ENCODE data around the gene B9D2.
"Not testable (repeated sequence)": the region's sequence is repeated elsewhere in the genome, so short reads cannot be mapped to it uniquely, and the experiment has no call there.

Gene B9D2

DNA sequence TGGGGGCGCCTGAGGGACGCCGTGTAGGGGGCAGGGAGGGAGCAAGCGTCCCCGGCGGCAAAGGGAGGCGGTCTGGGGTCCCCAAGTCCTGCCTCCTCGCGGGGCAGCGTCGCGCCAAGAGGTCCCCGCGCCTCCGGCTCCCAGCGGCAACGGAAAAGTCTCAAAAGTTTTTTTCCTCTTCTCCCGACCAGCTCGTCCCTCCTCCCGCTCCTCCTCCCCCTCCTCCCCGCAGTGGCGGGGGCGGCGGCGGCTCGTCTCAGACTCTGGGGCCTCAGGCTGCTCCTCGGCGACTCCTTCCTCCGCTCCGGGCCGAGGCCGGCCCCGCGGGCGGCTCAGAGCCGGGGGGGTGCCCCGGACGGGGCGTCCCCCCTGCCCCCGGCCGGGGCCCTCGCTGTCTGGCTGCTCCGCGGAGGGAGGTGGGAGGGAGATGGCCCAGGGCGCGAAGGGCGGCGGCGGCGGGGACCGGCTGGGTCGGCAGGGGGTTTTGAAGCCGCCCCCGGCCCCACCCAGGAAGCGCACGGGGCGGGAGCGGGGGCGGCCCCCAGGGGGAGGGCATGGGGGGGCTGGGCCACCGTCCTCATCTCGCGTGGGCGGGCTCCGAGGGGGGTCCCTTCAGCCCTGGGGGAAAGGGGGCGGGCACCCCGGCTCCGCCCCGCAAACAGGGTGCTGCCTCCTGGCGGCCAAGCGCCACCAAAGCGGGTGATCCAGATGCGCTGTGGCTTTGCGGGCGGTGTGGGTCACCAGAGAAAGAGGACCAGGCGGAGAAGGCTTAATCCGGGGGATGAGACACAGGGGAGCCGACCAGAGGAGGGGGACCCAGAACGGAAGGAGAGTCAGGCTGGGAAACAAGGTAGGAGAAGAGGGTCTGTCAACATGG lies 10.2 kb downstream of the B9D2 start, which contains the start of gene TGFB1:
Gene TGFB1 (minus strand): TSS at position 457 of the 877 bp plus-strand sequence. CDS start 878 bp downstream, outside the sequence.
- no peaks in the 10 kb centered on the region for H3K9me3 Mint-ChIP-seq
- H3K27me3 Mint-ChIP-seq: no peaks in the 10 kb centered on the region
- peak within 1 kb of the TSS; percentile 91 for H3K27ac Mint-ChIP-seq
- ATAC-seq: peak; percentile 75
- H3K4me1 Mint-ChIP-seq: peaks cover 65% of the 10 kb centered on the region
- peaks cover 25% of the 10 kb centered on the region for H3K36me3 Mint-ChIP-seq
- peak within 1 kb of the TSS; percentile 99 for H3K4me3 Mint-ChIP-seq

DNA sequence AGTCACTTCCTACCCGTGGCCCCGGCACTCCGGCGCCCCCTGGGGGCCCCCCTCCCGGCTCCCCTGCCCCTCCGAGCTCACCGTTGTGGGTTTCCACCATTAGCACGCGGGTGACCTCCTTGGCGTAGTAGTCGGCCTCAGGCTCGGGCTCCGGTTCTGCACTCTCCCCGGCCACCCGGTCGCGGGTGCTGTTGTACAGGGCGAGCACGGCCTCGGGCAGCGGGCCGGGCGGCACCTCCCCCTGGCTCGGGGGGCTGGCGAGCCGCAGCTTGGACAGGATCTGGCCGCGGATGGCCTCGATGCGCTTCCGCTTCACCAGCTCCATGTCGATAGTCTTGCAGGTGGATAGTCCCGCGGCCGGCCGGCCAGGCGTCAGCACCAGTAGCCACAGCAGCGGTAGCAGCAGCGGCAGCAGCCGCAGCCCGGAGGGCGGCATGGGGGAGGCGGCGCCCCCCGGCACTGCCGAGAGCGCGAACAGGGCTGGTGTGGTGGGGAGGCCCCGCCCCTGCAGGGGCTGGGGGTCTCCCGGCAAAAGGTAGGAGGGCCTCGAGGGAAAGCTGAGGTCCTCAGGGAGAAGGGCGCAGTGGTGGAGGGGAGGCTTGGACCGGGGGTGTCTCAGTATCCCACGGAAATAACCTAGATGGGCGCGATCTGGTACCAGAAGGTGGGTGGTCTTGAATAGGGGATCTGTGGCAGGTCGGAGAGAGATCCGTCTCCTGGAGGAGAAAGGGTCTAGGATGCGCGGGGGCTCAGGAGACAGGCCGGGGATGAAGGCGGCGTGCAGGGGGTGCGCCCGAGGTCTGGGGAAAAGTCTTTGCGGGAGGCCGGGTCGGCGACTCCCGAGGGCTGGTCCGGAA lies 11.1 kb downstream of the B9D2 start:
- H3K27me3 Mint-ChIP-seq: no peaks in the 10 kb centered on the region
- peak; percentile 52 for ATAC-seq
- H3K36me3 Mint-ChIP-seq: peaks cover 32% of the 10 kb centered on the region
- H3K27ac Mint-ChIP-seq: peak overlapping the region; percentile 91
- no peaks in the 10 kb centered on the region for H3K9me3 Mint-ChIP-seq
- peaks cover 74% of the 10 kb centered on the region for H3K4me1 Mint-ChIP-seq
- H3K4me3 Mint-ChIP-seq: peak overlapping the region; percentile 99

DNA sequence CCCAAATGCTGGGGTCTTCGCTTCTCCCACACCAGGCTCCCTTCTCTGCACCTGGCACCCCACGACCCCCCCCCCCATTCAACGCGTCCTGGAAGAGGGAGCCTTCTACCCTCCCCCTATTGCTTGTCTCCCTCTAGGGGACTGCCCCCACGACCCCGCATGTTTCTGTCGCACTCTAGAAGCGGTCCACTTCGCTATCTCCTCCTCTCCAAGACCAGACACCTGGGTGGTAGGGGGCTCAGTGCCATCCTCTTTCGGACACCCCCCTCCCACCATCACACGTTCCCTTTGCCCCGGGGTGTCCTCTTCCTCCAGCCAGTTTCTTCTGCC lies 11.7 kb downstream of the B9D2 start:
- Mint-ChIP-seq H3K27ac (peak overlapping the region; percentile 91), H3K4me1 (peaks cover 72% of the 10 kb centered on the region), H3K27me3 (no peaks in the 10 kb centered on the region), H3K9me3 (no peaks in the 10 kb centered on the region), H3K4me3 (peak overlapping the region; percentile 99), H3K36me3 (peaks cover 32% of the 10 kb centered on the region)
- no peak for ATAC-seq

DNA sequence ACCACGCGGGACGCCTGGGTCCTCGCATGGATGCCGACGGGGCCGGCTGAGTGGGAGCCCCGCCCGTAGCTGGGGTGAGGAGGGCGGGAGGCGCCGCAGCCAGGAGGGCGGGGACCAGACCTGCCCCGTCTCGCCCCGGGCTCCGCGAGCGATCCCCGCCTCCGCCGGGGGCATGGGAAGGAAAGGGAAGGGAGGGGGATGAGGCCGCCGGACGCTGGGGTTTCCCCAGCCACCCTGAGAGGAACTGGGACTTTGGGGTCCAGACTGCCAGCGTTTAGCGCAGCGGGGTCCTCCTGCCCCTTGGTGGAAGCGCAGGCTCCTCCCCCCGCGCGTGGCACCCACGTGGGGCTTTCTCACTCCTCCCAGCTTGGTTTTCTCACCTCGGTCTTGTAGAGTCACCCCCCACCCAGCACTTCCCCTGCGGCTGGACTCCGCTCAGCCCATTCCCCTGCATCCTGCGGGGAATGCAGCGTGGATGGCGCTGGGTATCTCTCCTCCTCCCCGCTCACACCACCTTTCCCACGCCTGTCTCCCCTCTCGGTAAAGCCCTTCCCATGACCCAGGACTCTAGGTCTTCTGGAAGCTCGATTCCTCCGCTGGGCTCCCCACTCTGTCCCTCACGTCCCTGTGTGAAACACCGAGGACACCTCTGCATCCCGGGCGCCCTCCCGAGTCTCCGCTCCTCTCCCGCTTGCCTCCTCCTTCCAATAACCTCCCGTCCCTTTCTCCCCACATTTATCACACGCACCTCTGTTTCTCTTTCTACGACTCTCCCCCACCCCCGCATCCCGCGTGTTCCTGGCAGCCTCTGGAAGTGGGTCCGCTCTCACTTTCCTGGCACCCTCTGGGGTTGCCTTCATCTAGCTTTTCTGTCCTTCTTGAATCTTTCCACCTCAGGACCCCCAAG lies 12.4 kb downstream of the B9D2 start:
- peaks cover 32% of the 10 kb centered on the region for H3K36me3 Mint-ChIP-seq

DNA sequence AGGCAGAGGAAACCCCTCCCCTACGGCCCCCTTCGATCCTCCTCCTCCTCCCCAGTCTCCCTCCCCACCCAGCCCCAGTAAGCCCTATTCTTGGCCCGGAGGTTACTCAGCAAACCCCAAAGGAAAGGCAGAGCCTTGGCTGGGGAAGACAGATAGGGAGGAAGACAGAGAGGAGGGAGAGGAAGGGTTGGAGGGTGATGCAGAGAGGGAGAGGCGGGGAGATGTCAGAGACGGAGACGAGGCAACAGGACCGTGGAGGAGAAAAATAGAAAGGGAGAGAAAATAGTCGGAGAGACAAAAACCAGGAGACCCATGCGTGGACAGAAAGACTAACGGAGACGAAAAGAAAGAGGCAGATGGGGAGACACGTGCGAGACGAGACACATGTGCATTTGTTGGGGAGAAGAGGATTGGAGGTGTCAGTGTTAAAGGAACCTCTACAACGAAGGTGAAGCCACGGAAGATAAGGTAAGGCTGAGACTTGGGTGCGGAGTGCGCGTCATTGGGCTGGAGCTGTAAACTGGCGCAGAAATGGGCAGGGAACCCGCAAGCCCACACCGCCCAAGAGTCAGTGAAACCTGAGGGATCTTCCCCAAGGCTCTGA lies 13.1 kb downstream of the B9D2 start:
- Mint-ChIP-seq H3K36me3 (peaks cover 32% of the 10 kb centered on the region), H3K4me1 (peaks cover 60% of the 10 kb centered on the region), H3K27me3 (no peaks in the 10 kb centered on the region), H3K4me3 (peak overlapping the region; percentile 99), H3K9me3 (no peaks in the 10 kb centered on the region), H3K27ac (peak overlapping the region; percentile 91)
- ATAC-seq: peak; percentile 0

More for the DNA sequence above, 12.4 kb downstream of the B9D2 start:
- Mint-ChIP-seq H3K9me3 (no peaks in the 10 kb centered on the region), H3K4me3 (peak overlapping the region; percentile 99), H3K4me1 (peaks cover 66% of the 10 kb centered on the region), H3K27ac (peak overlapping the region; percentile 91), H3K27me3 (no peaks in the 10 kb centered on the region)
- ATAC-seq: peak; percentile 74

DNA sequence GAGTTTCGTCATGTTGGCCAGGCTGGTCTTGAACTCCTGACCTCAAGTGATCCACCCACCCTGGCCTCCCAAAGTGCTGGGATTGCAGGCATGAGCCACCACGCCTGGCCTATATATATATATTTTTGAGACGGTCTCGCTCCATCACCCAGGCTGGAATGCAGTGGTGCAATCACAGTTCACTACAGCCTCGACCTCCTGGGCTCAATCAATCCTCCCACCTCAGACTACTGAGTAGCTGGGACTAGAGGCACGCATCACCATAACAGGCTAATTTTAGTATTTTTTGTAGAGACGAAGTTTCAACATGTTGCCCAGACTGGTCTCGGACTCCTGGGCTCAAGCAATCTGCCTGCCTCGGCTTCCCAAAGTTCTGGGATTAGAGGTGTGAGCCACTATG lies 17.0 kb downstream of the B9D2 start:
- not testable (repeated sequence) for H3K9me3 Mint-ChIP-seq, H3K27me3 Mint-ChIP-seq, H3K27ac Mint-ChIP-seq, H3K4me3 Mint-ChIP-seq, ATAC-seq
- Mint-ChIP-seq H3K4me1 (peaks cover 64% of the 10 kb centered on the region), H3K36me3 (peaks cover 45% of the 10 kb centered on the region)

DNA sequence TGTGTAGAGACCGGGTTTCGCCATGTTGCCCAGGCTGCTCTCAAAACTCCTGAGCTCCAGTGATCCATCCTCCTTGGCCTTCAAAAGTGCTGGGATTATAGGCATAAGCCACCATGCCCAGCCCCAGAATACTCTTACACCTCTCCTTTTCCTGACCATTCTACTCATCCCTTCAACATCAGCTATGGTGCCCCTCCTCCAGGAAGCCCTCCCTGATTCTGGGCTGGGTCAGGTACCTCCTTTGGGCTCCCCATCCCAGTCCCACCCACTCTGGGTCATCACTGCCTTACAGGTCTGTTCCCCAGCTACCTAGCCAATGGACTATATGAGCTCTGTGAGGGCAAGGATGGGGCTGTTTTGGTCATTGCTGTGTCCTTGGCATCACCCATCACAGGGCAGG lies 19.8 kb downstream of the B9D2 start:
- Mint-ChIP-seq H3K27ac (peak overlapping the region; percentile 58), H3K36me3 (peaks cover 49% of the 10 kb centered on the region), H3K9me3 (no peaks in the 10 kb centered on the region), H3K27me3 (no peaks in the 10 kb centered on the region), H3K4me1 (peaks cover 45% of the 10 kb centered on the region), H3K4me3 (no peak overlapping the region)
- ATAC-seq: no peak

DNA sequence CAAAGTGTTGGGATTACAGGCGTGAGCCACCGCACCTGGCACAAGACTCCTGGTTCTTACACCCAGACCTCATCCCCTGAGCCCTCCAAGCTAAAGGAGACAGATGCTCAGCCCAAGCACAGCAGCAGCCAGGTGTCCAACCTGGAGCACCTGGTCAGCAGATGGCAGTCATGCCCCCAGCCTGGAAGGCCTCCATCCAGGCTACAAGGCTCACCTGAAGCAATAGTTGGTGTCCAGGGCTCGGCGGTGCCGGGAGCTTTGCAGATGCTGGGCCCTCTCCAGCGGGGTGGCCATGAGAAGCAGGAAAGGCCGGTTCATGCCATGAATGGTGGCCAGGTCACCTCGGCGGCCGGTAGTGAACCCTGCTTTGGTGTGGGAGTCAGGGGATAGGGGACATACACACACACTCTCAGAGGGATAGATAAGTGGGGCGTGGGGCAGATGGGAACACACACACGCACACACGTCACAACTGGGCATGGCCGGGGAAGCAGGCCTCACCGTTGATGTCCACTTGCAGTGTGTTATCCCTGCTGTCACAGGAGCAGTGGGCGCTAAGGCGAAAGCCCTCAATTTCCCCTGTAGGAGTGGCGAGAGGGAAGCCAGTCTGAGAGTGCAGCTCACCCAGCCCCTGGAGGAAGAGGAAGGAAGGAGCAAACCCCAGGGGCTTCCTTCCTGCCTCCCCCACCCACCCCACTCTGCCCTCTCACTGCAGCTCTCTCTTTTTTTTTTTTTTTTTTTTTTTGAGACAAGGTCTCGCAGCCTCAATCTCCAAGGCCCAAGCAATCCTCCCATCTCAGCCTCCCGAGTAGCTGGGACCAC lies 22.1 kb downstream of the B9D2 start:
- no peak for ATAC-seq
- no peak overlapping the region for H3K4me3 Mint-ChIP-seq
- no peaks in the 10 kb centered on the region for H3K27me3 Mint-ChIP-seq
- peak overlapping the region; percentile 58 for H3K27ac Mint-ChIP-seq
- H3K4me1 Mint-ChIP-seq: peaks cover 39% of the 10 kb centered on the region
- peaks cover 45% of the 10 kb centered on the region for H3K36me3 Mint-ChIP-seq
- no peaks in the 10 kb centered on the region for H3K9me3 Mint-ChIP-seq

DNA sequence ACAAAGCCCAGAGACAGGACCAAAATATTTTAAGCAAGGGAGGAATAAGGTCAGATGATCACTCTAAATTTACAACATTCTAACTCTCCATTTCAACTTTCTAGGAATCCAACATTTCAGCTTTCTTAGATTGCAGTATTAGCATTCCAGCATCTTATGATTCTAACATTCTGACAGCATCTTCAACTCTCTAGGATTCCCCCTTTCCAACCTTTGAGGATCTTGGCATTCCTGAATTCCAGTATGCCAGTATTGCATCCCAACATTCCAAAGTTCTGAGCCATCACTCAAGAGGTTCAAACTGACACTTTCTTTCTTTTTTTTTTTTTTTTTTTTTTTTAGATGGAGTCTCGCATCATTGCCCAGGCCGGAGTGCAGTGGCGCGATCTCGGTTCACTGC lies 24.0 kb downstream of the B9D2 start:
- Mint-ChIP-seq H3K36me3 (peaks cover 50% of the 10 kb centered on the region), H3K4me1 (peaks cover 56% of the 10 kb centered on the region), H3K9me3 (no peaks in the 10 kb centered on the region), H3K4me3 (no peak overlapping the region), H3K27ac (no peak overlapping the region), H3K27me3 (no peaks in the 10 kb centered on the region)
- ATAC-seq: no peak

DNA sequence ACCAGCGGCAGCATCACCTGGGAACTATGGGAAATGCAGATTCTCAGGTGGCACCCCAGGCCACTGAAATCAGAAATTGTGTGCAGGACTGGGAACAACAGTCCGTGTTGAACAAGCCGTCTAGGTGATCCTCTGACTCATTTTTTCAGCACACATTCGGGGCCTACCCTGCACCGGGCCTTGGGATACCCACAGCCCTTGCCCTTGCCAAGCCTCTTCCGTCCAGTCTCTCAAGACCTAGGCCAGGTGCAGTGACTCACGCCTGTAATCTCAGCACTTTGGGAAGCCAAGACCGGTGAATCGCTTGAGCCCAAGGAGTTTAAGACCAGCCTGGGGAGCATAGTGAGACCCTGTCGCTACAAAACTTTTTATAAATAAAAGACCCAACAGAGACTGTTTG lies 28.5 kb downstream of the B9D2 start:
- Mint-ChIP-seq H3K4me3 (no peak overlapping the region), H3K9me3 (no peaks in the 10 kb centered on the region), H3K4me1 (peaks cover 47% of the 10 kb centered on the region), H3K27me3 (no peaks in the 10 kb centered on the region), H3K36me3 (peaks cover 31% of the 10 kb centered on the region), H3K27ac (peak overlapping the region; percentile 75)
- ATAC-seq: no peak

DNA sequence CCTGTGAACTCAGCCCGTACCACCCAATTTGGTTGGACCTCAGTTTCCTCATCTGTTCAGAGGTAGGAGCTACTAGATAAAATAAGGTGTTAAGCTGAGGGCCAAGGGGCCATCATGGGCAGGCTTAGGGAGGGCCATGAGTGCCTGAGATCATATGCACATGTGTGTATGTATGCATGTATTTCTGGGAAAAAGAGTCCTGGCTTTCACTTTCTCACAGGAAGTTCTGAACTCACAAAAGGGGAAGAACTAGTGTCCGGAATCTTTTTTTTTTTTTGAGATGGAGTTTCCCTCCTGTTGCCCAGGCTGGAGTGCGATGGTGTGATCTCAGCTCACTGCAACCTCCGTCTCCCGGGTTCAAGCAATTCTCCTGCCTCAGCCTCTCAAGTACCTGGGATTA lies 29.2 kb downstream of the B9D2 start:
- Mint-ChIP-seq H3K4me1 (peaks cover 50% of the 10 kb centered on the region), H3K27me3 (no peaks in the 10 kb centered on the region), H3K9me3 (no peaks in the 10 kb centered on the region), H3K27ac (peak overlapping the region; percentile 75), H3K4me3 (peak overlapping the region; percentile 18), H3K36me3 (peaks cover 34% of the 10 kb centered on the region)
- ATAC-seq: peak; percentile 50

DNA sequence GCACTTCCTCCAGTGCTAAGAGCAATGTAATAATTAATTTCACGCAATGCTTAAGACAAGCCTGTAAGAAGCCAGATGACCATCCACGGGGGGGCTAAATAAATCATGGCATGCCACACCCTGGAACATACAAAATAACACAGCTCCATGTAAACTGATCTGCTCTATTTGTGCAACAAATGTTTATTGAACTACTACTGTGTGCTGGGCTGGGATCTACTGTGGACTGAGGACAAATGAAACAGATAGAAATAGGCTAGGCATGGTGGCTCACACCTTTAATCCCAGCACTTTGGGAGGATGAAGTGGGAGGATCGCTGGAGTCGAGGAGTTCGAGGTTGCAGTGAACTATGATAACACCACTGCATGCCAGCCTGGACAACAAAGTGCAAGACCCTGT lies 31.5 kb downstream of the B9D2 start:
- Mint-ChIP-seq H3K27ac (peak overlapping the region; percentile 20), H3K9me3 (no peaks in the 10 kb centered on the region), H3K36me3 (peaks cover 42% of the 10 kb centered on the region), H3K4me3 (no peak overlapping the region), H3K27me3 (no peaks in the 10 kb centered on the region), H3K4me1 (peaks cover 64% of the 10 kb centered on the region)
- ATAC-seq: no peak

DNA sequence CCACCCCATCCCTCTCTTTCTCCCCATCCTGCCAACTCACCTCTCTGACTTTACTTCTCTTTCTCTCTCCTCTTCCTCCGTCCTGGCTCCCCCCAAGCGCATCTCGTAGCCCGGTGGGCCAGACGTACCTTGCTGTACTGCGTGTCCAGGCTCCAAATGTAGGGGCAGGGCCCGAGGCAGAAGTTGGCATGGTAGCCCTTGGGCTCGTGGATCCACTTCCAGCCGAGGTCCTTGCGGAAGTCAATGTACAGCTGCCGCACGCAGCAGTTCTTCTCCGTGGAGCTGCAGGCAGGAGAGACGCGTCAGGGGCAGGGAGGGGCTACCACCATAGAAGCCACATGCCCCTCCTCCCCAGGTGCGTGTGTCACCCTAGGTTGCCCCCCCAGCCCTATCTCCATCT lies 31.9 kb downstream of the B9D2 start:
- no peak for ATAC-seq
- Mint-ChIP-seq H3K36me3 (peaks cover 40% of the 10 kb centered on the region), H3K27me3 (no peaks in the 10 kb centered on the region), H3K4me1 (peaks cover 66% of the 10 kb centered on the region), H3K9me3 (no peaks in the 10 kb centered on the region), H3K4me3 (no peak overlapping the region), H3K27ac (peak overlapping the region; percentile 20)
